Measurements from ENCODE around the gene ARHGDIG.

ARHGDIG gene

GRCh38 chr16:311725-312124 is 31.3 kb downstream of the ARHGDIG start:
- Mint-ChIP-seq H3K4me1 (peaks cover 7% of the 10 kb centered on the region), H3K27ac (no peak overlapping the region), H3K9me3 (no peaks in the 10 kb centered on the region), H3K36me3 (ENCODE audit: low read depth) (peaks cover 35% of the 10 kb centered on the region), H3K4me3 (no peak overlapping the region), H3K27me3 (ENCODE audit: low read depth, poor library complexity) (no peaks in the 10 kb centered on the region)
- TF ChIP-seq, protein P1, sequence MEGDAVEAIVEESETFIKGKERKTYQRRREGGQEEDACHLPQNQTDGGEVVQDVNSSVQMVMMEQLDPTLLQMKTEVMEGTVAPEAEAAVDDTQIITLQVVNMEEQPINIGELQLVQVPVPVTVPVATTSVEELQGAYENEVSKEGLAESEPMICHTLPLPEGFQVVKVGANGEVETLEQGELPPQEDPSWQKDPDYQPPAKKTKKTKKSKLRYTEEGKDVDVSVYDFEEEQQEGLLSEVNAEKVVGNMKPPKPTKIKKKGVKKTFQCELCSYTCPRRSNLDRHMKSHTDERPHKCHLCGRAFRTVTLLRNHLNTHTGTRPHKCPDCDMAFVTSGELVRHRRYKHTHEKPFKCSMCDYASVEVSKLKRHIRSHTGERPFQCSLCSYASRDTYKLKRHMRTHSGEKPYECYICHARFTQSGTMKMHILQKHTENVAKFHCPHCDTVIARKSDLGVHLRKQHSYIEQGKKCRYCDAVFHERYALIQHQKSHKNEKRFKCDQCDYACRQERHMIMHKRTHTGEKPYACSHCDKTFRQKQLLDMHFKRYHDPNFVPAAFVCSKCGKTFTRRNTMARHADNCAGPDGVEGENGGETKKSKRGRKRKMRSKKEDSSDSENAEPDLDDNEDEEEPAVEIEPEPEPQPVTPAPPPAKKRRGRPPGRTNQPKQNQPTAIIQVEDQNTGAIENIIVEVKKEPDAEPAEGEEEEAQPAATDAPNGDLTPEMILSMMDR (IDR thresholded peaks at IDR 0.05) = no peak
- no peak for DNase-seq

- Mint-ChIP-seq H3K36me3 (ENCODE audit: low read depth) (peaks cover 33% of the 10 kb centered on the region), H3K4me1 (peaks cover 6% of the 10 kb centered on the region), H3K27ac (no peak overlapping the region), H3K9me3 (no peaks in the 10 kb centered on the region), H3K4me3 (no peak overlapping the region), H3K27me3 (ENCODE audit: low read depth, poor library complexity) (no peaks in the 10 kb centered on the region)
- DNase-seq = no peak
- TF ChIP-seq, protein P1 (IDR thresholded peaks at IDR 0.05) = no peak
Observed at GRCh38 chr16:314351-314750, 34.0 kb downstream of the ARHGDIG start.

DNA sequence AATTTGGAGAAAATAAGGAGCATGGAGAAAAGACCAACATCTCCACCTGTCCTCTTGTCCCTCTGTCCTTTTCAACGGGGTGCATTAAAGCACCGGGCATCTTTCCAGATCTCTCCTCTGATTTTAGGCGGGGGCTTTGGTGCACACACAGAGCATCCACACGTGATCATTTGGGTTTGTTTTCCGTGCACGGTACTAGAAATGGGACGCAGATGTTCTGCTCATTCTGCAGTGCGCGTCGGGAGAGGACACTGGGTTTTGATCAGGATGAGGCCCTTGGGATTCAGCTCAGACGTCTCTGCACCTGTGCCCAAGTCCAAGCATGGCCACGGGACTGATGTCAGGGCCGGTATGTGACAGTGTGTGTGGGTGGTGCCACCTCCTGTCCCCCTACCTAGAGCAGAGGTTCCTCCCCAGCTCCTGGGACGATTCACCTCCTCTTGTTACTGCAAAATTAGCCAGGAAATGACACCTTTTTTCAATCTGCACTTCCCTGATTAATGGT is 34.5 kb downstream of the ARHGDIG start:
- Mint-ChIP-seq H3K9me3 (no peaks in the 10 kb centered on the region), H3K4me3 (no peak overlapping the region), H3K4me1 (peaks cover 9% of the 10 kb centered on the region), H3K36me3 (ENCODE audit: low read depth) (peaks cover 36% of the 10 kb centered on the region), H3K27ac (peak overlapping the region; percentile 57), H3K27me3 (ENCODE audit: low read depth, poor library complexity) (no peaks in the 10 kb centered on the region)
- DNase-seq = no peak
- TF ChIP-seq, protein P1 (IDR thresholded peaks at IDR 0.05) = no peak

- Mint-ChIP-seq H3K27ac (peak overlapping the region; percentile 12), H3K9me3 (no peaks in the 10 kb centered on the region), H3K4me3 (no peak overlapping the region), H3K27me3 (ENCODE audit: low read depth, poor library complexity) (no peaks in the 10 kb centered on the region), H3K4me1 (peaks cover 16% of the 10 kb centered on the region), H3K36me3 (ENCODE audit: low read depth) (peaks cover 25% of the 10 kb centered on the region)
- TF ChIP-seq, protein P1 (IDR thresholded peaks at IDR 0.05) = no peak
- no peak for DNase-seq
Observed at GRCh38 chr16:316741-317464, 36.5 kb downstream of the ARHGDIG start.

DNA sequence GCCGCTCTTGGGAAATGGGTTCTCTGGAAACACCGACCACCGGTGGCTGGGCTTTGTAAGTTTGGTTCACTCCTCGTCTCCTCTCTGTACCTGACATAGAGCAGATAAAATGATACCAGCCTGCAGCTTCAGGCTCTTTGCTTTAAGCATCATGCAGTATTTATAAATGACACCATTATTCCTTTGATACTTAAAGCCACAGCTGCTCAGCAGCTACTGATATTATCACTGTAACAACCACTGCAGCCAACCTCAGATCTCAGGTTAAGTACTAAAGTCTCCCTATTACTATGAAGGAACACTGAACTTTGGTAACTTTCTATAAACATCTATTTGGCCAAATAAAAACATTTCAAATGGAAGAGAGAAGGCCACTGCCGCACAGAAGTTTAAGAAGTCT is 37.2 kb downstream of the ARHGDIG start:
- Mint-ChIP-seq H3K9me3 (no peaks in the 10 kb centered on the region), H3K36me3 (ENCODE audit: low read depth) (peaks cover 19% of the 10 kb centered on the region), H3K27ac (no peak overlapping the region), H3K4me1 (peaks cover 18% of the 10 kb centered on the region), H3K4me3 (no peak overlapping the region), H3K27me3 (ENCODE audit: low read depth, poor library complexity) (peaks cover 2% of the 10 kb centered on the region)
- no peak for DNase-seq
- TF ChIP-seq, protein P1 (IDR thresholded peaks at IDR 0.05) = no peak

GRCh38 chr16:318628-319027 is 38.2 kb downstream of the ARHGDIG start:
- TF ChIP-seq, protein P1 (IDR thresholded peaks at IDR 0.05) = peak; percentile 21
- Mint-ChIP-seq H3K36me3 (ENCODE audit: low read depth) (peaks cover 19% of the 10 kb centered on the region), H3K27ac (peak overlapping the region; percentile 53), H3K27me3 (ENCODE audit: low read depth, poor library complexity) (peaks cover 4% of the 10 kb centered on the region), H3K4me1 (peaks cover 21% of the 10 kb centered on the region), H3K9me3 (no peaks in the 10 kb centered on the region), H3K4me3 (no peak overlapping the region)
- DNase-seq = peak; percentile 33

Data from nephron progenitor cell (in vitro differentiated cells).